ENCODE measurements around the gene OSCP1.

Gene OSCP1

DNA sequence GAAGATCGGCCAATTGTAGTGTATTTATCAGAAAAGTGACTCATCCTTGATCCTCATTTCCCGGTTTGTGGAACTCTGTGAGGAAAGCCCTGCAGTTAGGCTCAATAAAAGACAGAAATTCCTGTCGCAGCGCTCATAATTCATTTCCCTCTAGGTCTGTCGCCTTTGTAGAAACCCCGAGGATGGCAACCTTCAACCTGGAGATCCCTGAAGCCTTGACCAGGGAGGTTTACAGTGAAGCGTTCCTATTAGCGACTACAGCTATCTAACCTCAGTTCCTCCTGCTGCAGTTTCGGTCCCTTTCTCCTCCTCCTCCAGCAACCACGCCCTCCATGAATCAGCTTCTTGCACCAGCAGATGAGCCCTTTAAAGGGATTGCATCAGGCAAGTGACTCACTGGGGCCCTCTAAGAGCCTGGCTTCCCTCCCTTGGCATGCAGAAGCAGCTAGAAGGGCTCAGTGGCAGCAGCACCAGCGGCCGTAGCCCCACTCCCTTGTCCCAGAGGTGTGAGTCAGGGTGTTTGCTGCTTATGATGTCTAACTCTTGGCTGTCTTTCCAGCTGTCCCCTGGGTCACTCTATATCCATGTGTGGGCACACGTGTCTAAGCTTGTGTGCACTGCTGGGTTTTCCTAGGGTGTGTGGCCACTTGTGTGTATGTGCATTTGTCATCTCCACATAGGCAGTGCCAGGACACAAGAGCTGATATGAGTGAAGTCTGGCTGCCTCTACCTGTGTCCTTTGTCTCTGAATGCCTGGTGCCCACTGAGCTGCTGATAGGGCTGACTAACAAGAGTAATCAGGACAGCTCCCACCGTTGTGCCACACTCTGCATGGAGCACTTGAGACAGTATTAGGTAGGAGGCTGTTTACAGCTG is 63.7 kb downstream of the OSCP1 start:
- in situ Hi-C loops (cut with HindIII; ENCODE audit: low sequenced_read_pairs), result no loop called here
- peak overlapping the region; percentile 48 for H3K4me3 ChIP-seq (ENCODE audit: low read depth, low read length)

GRCh38 chr1:36385410-36386264 is 64.6 kb downstream of the OSCP1 start, which contains the start of gene STK40:
TSS of gene STK40 (minus strand) at chr1:36385924. CDS start at chr1:36361332, 24,592 bp downstream.
- H3K4me3 ChIP-seq (ENCODE audit: low read depth, low read length), result peak within 1 kb of the TSS; percentile 94
- TF ChIP-seq, protein P1, sequence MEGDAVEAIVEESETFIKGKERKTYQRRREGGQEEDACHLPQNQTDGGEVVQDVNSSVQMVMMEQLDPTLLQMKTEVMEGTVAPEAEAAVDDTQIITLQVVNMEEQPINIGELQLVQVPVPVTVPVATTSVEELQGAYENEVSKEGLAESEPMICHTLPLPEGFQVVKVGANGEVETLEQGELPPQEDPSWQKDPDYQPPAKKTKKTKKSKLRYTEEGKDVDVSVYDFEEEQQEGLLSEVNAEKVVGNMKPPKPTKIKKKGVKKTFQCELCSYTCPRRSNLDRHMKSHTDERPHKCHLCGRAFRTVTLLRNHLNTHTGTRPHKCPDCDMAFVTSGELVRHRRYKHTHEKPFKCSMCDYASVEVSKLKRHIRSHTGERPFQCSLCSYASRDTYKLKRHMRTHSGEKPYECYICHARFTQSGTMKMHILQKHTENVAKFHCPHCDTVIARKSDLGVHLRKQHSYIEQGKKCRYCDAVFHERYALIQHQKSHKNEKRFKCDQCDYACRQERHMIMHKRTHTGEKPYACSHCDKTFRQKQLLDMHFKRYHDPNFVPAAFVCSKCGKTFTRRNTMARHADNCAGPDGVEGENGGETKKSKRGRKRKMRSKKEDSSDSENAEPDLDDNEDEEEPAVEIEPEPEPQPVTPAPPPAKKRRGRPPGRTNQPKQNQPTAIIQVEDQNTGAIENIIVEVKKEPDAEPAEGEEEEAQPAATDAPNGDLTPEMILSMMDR (IDR thresholded peaks at IDR 0.05; ENCODE audit: low read depth, low read length, missing control alignments), result no peak
- in situ Hi-C loops (cut with HindIII; ENCODE audit: low sequenced_read_pairs), result no loop called here
- DNase-seq (ENCODE audit: low read depth), result peak; percentile 99

More for the DNA sequence above, 63.7 kb downstream of the OSCP1 start:
- TF ChIP-seq, protein P1 (IDR thresholded peaks at IDR 0.05; ENCODE audit: low read depth, low read length, missing control alignments), result no peak
- peak; percentile 98 for DNase-seq (ENCODE audit: low read depth)

DNA sequence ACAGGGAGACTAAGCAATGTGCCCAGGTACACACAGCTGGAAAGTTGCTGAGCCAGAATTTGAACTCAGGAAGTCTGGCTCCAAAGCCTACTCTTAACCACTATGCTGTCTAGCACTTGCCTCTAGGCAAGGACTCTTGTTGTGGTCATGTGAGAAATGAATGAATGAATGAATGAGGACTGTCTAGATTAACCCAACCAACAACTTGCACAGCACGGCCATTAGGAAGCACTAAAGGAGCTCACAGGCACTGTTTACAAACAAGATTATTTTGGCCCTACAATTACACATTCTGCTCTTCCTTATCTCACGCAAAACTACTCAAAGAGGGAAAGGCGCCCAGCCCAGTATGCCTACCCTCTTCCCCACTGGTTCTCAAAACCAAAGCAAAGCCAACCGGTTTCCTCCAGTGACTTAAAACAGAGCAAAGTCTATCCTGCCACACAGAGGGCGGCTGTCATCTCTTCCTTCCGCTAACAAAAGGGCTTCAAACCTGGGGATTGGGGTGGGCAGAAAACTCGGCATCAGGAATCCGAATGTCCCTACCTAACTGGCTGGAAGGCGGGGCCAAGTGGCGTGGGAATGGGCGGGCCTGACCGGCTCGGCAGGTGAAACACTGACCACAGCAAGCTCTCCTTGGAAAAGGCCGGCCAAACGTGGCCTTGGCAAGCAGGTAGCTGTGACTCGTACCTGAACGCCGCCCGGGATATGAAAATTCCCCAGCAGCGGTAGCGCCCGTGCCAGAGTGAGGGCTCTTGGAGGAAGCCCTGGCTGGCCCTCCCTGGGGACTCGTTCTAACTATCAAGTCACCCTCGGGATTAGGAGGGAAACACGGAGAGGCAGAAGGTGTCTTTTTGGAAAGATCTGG is 65.5 kb downstream of the OSCP1 start:
- TF ChIP-seq, protein P1 (IDR thresholded peaks at IDR 0.05; ENCODE audit: low read depth, low read length, missing control alignments), result no peak
- in situ Hi-C loops (cut with HindIII; ENCODE audit: low sequenced_read_pairs), result no loop called here
- H3K4me3 ChIP-seq (ENCODE audit: low read depth, low read length), result peak overlapping the region; percentile 94
- no peak for DNase-seq (ENCODE audit: low read depth)

DNA sequence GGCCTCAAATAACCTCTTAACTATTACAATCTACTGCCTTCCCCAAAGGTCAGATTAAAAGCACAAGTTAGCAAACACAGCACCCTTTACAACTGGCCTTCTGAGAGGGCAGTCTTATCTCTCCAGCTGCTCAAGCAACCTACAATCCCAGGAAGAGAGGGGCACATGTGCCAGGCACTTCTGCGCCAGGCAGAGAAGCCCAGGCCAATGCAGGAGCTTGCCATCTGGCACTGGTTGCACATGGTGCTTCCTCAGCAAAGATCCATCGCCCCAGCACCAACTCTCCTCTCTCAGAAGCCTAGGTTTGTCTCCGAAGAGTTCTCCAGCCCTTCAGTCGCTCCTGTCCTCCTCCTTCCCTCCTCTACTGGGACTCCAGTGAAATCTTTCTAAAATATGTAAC is 67.0 kb downstream of the OSCP1 start:
- TF ChIP-seq, protein P1 (IDR thresholded peaks at IDR 0.05; ENCODE audit: low read depth, low read length, missing control alignments), result no peak
- in situ Hi-C loops (cut with HindIII; ENCODE audit: low sequenced_read_pairs), result no loop called here
- H3K4me3 ChIP-seq (ENCODE audit: low read depth, low read length), result no peak overlapping the region
- DNase-seq (ENCODE audit: low read depth), result no peak

DNA sequence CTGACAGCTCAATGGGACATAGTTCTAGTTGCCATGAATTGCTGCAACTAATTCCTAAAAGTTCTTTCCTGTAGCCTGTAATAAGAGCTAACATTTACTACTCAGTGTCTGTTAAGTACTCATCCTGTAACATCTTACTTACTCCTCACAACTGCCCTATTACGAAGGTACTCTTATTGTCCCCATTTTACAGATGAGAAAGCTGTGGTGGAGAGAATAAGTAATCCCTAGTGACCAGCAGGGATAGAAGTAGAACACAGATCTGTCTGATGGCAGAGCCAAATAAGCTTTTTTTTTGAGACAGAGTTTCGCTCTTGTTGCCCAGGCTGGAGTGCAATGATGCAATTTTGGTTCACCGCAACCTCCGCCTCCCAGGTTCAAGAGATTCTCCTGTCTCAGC is 67.6 kb downstream of the OSCP1 start:
- in situ Hi-C loops (cut with HindIII; ENCODE audit: low sequenced_read_pairs), result no loop called here
- no peak overlapping the region for H3K4me3 ChIP-seq (ENCODE audit: low read depth, low read length)
- DNase-seq (ENCODE audit: low read depth), result no peak
- TF ChIP-seq, protein P1 (IDR thresholded peaks at IDR 0.05; ENCODE audit: low read depth, low read length, missing control alignments), result no peak

DNA sequence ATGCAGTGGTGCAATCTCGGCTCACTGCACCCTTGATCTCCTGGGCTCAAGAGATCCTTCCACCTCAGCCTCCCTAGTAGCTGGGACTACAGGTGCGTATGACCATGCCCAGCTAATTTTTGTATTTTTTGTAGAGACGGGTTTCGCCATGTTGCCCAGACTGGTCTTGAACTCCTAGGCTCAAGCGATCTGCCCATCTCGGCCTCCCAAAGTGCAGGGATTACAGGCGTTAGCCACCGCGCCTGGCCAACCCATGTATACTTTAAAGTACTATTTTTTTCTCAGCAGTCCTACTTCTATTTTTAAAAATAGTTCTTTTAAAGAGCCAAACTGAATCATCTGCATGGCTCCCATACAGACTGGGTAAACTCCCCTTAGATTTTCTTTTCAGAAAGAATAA is 68.0 kb downstream of the OSCP1 start:
- no peak overlapping the region for H3K4me3 ChIP-seq (ENCODE audit: low read depth, low read length)

More for the DNA sequence above, 68.0 kb downstream of the OSCP1 start:
- no peak for DNase-seq (ENCODE audit: low read depth)
- in situ Hi-C loops (cut with HindIII; ENCODE audit: low sequenced_read_pairs), result no loop called here
- TF ChIP-seq, protein P1 (IDR thresholded peaks at IDR 0.05; ENCODE audit: low read depth, low read length, missing control alignments), result no peak

Measured in astrocyte of the cerebellum (primary cell).